Left ventricle myocardium inferior (tissue), 1 donor: ENCODE measurements around the gene HLA-F. TPM values are rescaled to one million over a fixed set of nuclear protein-coding genes. Genes with fewer than 3 reads are reported as not detected.

Experiments
- DNase-seq: peaks from one replicate; pipeline ENCODE4 v3.0.0-alpha.2; 2020
- H3K27ac ChIP-seq: fragments of 200-600 bp; replicated peaks from 2 replicates; pipeline ENCODE4 v1.8.0; 2021
- H3K27me3 ChIP-seq: fragments of 200-600 bp; 2 replicates; pipeline ENCODE4 v1.8.0; 2021; ENCODE audit warnings: low read depth
- H3K36me3 ChIP-seq: fragments of 200-600 bp; 2 replicates; pipeline ENCODE4 v1.8.0; 2021
- H3K4me1 ChIP-seq: fragments of 200-600 bp; 2 replicates; pipeline ENCODE4 v1.8.0; 2021
- H3K4me3 ChIP-seq: fragments of 200-600 bp; 2 replicates; pipeline ENCODE4 v1.8.0; 2021; ENCODE audit warnings: mild to moderate bottlenecking, moderate library complexity
- H3K9me3 ChIP-seq: fragments of 200-600 bp; replicated peaks from 2 replicates; pipeline ENCODE4 v1.8.0; 2021
- intact Hi-C: fragments of 100-400 bp; cut with micrococcal nuclease; formaldehyde crosslinking; loops from one replicate; pipeline ENCODE4 v1.11.0; 2022
- total RNA-seq: library from RNA; stranded (reverse); fragmentation: NEBNext Ultra II Directional; extraction: Animal tissue kit (Norgen Biotek cat#: 25700); gene quantifications from one replicate; pipeline ENCODE4 v1.2.1, GENCODE V29; 2021
- TF ChIP-seq, protein P1 (sequence below): fragments of 200-600 bp; IDR thresholded peaks from 2 replicates; pipeline ENCODE4 v1.8.0; 2021; ENCODE audit warnings: antibody characterized with exemption, mild to moderate bottlenecking, borderline replicate concordance
- donor health status: DM: no; HTN: yes; CAD: no; lungs with severe emphysema.

The HLA-F gene
- total RNA-seq, 1 donor from 2014 or later = 29.4 TPM

- Histone ChIP-seq H3K4me3 (peak overlapping the region; percentile 75), H3K36me3 (no peaks in the 10 kb centered on the region), H3K9me3 (no peaks in the 10 kb centered on the region), H3K27ac (peak overlapping the region; percentile 97), H3K27me3 (no peaks in the 10 kb centered on the region), H3K4me1 (peaks cover 41% of the 10 kb centered on the region)
- intact Hi-C loops = no loop called here
- TF ChIP-seq, protein P1, sequence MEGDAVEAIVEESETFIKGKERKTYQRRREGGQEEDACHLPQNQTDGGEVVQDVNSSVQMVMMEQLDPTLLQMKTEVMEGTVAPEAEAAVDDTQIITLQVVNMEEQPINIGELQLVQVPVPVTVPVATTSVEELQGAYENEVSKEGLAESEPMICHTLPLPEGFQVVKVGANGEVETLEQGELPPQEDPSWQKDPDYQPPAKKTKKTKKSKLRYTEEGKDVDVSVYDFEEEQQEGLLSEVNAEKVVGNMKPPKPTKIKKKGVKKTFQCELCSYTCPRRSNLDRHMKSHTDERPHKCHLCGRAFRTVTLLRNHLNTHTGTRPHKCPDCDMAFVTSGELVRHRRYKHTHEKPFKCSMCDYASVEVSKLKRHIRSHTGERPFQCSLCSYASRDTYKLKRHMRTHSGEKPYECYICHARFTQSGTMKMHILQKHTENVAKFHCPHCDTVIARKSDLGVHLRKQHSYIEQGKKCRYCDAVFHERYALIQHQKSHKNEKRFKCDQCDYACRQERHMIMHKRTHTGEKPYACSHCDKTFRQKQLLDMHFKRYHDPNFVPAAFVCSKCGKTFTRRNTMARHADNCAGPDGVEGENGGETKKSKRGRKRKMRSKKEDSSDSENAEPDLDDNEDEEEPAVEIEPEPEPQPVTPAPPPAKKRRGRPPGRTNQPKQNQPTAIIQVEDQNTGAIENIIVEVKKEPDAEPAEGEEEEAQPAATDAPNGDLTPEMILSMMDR = peak; percentile 94
- DNase-seq = peak; percentile 91
Observed at GRCh38 chr6:29752451-29753308, 29.4 kb downstream of the HLA-F start.

DNA sequence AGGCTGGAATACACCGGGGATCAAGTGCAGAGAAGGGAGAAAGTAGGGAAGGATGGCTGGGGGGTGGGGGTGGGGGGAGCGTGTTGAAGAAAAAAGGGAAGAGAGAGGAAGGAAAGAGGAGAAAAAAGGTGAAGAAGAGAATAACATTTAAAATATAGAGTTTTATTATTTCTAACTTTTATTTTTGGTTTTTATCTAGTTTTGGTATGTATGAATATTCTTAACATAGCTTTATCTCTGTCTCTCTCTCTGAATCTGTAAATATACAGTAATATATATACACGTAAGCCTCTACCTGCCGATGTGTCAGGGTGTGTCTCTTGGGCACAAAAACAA lies 30.0 kb downstream of the HLA-F start:
- no peaks in the 10 kb centered on the region for H3K36me3 ChIP-seq
- peak overlapping the region; percentile 97 for H3K27ac ChIP-seq
- TF ChIP-seq, protein P1 = peak; percentile 34
- no peak for DNase-seq
- H3K4me1 ChIP-seq = peaks cover 35% of the 10 kb centered on the region
- no peaks in the 10 kb centered on the region for H3K27me3 ChIP-seq
- H3K4me3 ChIP-seq = peak overlapping the region; percentile 75
- intact Hi-C loops = no loop called here
- no peaks in the 10 kb centered on the region for H3K9me3 ChIP-seq

DNA sequence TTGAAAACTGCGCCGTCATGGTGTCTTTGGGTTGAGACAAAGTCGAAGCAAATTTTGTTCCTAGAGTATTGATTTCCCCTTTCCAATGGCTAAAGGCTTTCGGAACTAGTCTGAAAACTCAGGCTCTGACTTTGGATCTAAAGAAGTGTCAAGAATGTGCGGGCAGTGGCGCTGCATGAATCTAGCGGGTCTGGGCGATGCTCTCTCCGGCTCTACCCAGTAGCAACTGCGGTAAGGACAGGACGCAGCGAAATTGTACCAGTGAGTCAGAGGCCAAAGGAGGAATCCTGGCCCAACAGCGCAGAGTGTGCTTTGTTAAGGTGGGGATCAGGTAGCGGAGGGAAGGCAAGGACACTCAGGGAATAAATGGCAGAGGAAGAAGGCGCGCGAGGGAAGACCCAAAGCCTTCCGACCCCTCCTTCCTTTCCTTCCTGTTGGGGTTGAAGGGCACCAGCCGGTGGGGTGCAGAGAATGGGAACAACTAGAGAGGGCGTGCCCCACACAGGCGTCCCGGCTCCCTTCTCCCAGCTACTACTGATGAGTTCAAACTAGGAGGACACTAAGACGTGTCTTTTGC lies 32.1 kb downstream of the HLA-F start:
- intact Hi-C loops = no loop called here
- Histone ChIP-seq H3K9me3 (no peaks in the 10 kb centered on the region), H3K36me3 (no peaks in the 10 kb centered on the region)

GRCh38 chr6:29757282-29757681 lies 34.0 kb downstream of the HLA-F start:
- Histone ChIP-seq H3K36me3 (no peaks in the 10 kb centered on the region), H3K27ac (no peak overlapping the region), H3K4me1 (peaks cover 6% of the 10 kb centered on the region), H3K9me3 (no peaks in the 10 kb centered on the region), H3K4me3 (no peak overlapping the region), H3K27me3 (no peaks in the 10 kb centered on the region)
- intact Hi-C loops = no loop called here
- no peak for DNase-seq
- TF ChIP-seq, protein P1 = no peak

More for the DNA sequence above, 32.1 kb downstream of the HLA-F start:
- Histone ChIP-seq H3K27me3 (no peaks in the 10 kb centered on the region), H3K4me1 (peaks cover 17% of the 10 kb centered on the region), H3K27ac (no peak overlapping the region), H3K4me3 (no peak overlapping the region)
- DNase-seq = no peak
- TF ChIP-seq, protein P1 = no peak

DNA sequence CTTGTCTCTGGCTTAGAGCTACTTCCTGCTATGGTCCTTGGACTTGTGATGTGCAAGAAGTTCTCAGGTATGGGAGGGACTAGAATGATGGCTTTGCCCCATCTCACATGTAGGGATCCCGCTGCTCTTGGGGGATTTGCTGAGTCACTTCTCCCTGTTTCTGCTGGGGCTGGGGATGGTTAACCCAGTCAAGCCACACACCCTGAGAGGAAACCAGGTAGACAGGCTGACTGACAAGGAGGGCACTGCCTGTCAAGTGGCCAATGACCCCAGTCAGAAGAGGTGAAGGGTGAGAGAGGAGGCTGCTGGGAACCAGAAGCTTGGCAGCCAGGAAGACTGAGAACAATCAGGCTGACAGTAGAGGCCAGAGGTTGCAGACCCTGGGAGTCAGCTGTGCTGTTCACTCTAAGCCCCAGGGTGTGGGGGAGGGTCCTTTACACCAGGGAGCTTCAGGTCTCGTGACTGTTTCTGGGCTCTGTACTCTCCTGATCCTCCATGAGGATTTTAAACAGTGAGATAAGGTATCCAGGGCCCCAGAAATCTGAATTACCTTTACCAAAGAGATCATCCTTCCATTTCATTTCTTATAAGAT lies 34.6 kb downstream of the HLA-F start:
- Histone ChIP-seq H3K27me3 (no peaks in the 10 kb centered on the region), H3K4me1 (peaks cover 6% of the 10 kb centered on the region), H3K36me3 (no peaks in the 10 kb centered on the region), H3K9me3 (no peaks in the 10 kb centered on the region), H3K4me3 (no peak overlapping the region), H3K27ac (no peak overlapping the region)
- DNase-seq = no peak
- TF ChIP-seq, protein P1 = no peak
- intact Hi-C loops = no loop called here
